Fibroblast of mammary gland (primary cell): ENCODE results near the gene SLC25A45.

Experiments used
- DNase-seq: peaks from one replicate; pipeline ENCODE4 v3.0.0-alpha.2; 2010; ENCODE audit warnings: low read depth
- H3K4me3 ChIP-seq: 2 replicates; pipeline ENCODE4 v1.5.1; 2011; ENCODE audit warnings: low read depth, mild to moderate bottlenecking, low read length, moderate library complexity; ENCODE audit not compliant: control insufficient read depth
- TF ChIP-seq, protein P1 (sequence below): conservative IDR thresholded peaks from 2 replicates; pipeline ENCODE4 v1.5.1; 2011; ENCODE audit warnings: low read depth, low read length, inconsistent platforms; ENCODE audit not compliant: control insufficient read depth, insufficient read depth

Gene SLC25A45

DNA sequence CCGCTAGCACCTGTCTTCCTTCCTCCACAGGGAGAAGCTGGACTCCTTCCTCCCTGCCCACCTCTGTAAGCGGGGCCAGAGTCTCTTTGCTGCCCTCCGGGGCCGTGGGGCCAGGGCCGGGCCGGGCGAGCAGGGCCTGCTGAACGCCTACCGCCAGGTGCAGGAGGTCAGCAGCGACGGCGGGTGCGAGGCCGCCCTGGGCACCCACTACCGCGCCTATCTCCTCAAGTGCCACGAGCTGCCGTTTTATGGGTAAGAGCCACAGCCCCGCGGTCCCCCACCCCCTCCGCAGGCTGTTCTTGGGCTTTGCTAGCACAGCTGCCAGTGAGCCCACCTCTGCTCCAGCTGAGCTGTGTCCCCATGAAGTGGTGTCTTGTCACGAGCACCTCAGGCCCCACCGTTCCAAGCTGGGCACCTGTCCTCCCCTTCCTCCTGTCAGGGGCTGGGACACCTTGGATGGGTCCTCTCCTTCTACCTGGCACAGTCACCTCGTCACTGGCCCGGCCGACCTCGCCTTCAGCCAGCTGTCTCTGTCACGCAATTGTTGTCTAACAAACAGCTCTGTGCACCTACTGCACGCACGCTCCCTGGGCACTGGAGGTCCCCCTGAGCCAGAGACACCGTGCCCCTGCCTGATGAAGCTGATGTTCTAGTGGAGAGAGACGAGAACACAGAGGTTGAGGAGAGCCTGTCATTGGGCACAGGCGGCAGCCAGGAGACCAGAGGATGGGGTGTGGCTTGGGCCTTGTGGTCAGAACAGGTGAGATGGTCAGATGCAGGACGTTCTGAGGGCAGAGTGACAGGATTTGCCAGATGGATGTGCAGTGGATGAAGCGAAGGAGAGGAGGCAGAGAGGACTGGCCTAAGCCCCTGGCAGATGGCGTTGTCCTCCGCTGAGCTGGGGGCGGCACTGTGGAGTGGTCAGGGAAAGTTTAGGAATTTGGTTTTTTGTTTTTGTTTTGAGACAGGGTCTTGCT lies 14.6 kb upstream of the SLC25A45 start:
- TF ChIP-seq, protein P1, sequence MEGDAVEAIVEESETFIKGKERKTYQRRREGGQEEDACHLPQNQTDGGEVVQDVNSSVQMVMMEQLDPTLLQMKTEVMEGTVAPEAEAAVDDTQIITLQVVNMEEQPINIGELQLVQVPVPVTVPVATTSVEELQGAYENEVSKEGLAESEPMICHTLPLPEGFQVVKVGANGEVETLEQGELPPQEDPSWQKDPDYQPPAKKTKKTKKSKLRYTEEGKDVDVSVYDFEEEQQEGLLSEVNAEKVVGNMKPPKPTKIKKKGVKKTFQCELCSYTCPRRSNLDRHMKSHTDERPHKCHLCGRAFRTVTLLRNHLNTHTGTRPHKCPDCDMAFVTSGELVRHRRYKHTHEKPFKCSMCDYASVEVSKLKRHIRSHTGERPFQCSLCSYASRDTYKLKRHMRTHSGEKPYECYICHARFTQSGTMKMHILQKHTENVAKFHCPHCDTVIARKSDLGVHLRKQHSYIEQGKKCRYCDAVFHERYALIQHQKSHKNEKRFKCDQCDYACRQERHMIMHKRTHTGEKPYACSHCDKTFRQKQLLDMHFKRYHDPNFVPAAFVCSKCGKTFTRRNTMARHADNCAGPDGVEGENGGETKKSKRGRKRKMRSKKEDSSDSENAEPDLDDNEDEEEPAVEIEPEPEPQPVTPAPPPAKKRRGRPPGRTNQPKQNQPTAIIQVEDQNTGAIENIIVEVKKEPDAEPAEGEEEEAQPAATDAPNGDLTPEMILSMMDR: no peak
- H3K4me3 ChIP-seq: no peak overlapping the region
- DNase-seq: no peak

DNA sequence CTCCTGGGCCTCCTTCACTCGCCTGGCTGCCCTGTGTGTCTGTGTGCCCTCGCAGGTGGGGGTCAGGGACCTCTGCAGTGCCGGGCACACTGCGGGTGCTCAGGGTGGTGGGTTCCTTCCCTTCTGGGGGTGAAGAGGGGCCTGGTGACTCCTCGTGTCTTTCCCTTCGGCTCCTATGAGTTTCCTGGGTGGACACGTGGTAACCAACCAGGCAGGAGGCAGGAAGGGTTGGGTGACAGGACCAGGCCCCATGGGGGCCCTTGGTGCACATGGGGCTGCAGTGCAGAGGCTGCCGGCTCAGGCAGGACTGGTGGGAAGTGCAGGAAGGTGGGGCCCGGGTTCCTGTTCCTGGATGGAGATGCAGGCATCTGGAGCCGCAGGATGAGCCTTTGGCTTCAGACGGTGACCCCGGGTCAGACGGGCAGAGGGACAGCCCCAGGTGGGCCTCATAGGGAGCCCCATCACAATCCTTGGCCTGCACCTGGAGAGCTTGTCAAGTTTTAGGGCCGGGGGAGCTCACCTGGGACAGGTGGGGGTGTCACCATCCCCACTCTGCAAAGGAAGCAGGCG lies 13.6 kb upstream of the SLC25A45 start:
- no peak overlapping the region for H3K4me3 ChIP-seq
- no peak for DNase-seq
- TF ChIP-seq, protein P1: no peak

DNA sequence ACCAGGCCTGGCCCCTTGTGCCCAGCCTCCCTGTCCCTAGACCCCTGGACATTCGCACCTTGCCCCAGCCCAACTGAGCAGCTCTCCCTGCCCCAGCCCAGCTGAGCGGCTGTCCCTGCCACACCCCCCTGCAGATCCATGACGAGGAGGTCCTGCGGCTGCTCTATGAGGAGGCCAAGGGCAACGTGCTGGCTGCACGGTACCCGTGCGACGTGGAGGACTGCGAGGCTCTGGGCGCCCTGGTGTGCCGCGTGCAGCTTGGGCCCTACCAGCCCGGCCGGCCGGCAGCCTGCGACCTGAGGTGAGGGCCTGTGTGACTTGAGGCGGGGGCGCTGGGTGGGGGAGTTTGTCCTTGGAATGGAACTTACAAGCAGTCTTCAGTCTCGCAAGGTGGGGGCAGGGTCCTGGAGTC lies 11.7 kb upstream of the SLC25A45 start:
- H3K4me3 ChIP-seq: no peak overlapping the region
- DNase-seq: no peak
- TF ChIP-seq, protein P1: no peak

DNA sequence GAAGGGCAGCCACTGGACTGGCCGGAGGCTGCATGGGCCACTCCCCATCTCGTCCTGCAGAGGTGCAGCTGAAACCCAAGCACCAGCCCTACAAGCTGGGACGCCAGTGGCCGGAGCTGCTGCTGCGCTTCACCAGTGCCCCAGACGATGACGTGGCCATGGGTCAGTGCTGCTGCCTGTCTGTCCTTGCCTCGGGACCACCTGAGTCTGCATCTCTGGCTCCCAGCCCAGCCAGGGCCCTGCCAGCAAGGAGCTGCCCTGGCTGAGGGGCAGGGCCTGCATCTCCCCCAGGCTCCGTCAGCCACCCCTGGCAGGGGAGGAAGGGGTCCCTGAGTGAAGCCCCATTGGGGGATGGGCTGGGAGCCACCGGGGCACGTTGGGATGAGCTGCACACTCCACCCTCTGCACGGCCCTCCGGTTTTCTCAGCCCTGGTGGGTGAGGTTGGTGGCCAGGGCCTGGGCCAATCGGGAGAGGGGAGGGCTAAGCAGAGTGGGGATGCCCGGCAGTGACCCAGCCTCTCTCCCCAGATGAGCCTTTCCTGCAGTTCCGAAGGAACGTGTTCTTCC lies 11.2 kb upstream of the SLC25A45 start:
- DNase-seq: no peak
- no peak overlapping the region for H3K4me3 ChIP-seq
- TF ChIP-seq, protein P1: no peak

DNA sequence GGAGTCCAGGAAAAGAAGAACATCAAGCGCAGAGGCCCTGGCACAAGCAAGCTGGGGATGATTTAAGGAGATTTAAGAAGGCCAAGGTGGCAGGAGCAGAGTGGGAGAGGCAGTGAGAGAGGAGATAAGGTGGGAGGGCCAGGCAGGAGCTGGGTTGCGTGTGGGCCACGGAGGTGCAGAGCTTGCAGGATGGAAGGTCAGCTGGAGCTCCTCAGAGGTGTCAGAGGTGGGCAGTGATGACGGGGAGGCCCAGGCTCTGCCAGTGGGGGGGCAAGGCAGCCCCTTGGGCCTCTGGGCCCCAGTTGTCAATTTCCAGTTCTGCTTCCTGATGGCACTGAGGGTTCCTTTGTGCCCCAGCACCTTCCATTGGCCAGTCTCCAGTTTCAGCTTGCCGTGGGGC lies 10.5 kb upstream of the SLC25A45 start:
- H3K4me3 ChIP-seq: no peak overlapping the region
- TF ChIP-seq, protein P1: no peak
- no peak for DNase-seq

DNA sequence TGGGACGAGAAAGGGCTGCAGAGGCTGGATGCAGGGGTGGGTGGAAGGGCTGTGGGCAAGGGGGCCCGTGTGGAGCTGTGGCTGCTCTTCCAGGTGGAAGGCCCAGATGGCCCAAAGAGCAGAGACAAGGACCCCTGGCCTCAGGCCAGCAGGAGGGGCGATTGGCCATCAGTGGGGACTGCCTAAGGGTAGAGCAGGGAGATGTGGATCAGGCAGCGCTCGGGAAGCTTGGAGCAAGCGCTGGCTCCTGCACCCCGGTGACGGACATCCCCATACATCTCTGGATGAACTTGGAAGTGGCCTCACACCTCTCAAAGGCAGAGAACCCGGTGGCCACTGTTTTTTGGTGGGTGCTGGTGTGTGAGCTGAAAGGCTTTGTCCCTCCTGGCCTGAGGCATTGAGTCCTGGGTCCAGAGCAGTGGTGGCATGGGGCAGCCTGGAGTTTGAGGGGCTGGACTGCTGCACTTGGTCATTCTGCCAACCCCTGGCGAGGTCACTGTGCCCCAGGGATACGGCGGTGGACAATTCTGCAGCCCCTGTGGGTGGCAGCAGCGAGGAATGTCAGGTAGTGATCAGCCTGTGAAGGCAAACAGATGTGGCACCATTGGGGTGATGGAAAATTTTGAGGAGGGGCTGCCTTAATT lies 9.9 kb upstream of the SLC25A45 start:
- DNase-seq: no peak
- no peak overlapping the region for H3K4me3 ChIP-seq
- TF ChIP-seq, protein P1: no peak
